T-helper 2 cell treated with Interferon-gamma antibody and Interleukin-4, amounts not matched to agents 100 ng/mL and 5 ng/mL, for 36 hours (primary cell): ENCODE measurements around the gene ENTPD7. TPM values are rescaled to one million over a fixed set of nuclear protein-coding genes. Genes with fewer than 3 reads are reported as not detected.

Experiments
- intact Hi-C: fragments of 100-400 bp; cut with micrococcal nuclease; formaldehyde crosslinking; loops from one replicate; pipeline ENCODE4 v1.15.1; 2023
- total RNA-seq: library from RNA; stranded (reverse); gene quantifications from 2 replicates; pipeline ENCODE4 v1.2.3, GENCODE V29; 2022

The ENTPD7 gene
- total RNA-seq, 1 donor from 2014 or later = 7.9 TPM

DNA sequence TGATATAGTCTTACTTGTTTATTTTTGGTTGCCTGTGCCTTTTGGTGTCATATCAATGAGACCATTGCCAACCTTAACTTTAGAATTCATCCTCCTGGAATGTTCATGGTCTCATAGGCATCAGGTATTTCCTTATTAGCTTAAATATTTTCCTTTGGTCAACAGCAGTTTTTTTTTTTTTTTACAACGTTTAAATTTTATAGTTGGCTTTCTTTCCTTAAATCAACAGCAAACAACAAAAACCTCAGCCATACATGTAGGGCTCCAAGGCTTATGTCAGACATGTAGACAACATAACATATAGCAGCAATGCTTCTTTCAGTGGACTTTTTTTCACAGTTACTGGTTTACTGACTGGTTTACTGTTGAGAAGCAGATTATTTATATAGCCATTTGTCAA is 22.7 kb downstream of the ENTPD7 start:
- intact Hi-C loops = no loop called here

DNA sequence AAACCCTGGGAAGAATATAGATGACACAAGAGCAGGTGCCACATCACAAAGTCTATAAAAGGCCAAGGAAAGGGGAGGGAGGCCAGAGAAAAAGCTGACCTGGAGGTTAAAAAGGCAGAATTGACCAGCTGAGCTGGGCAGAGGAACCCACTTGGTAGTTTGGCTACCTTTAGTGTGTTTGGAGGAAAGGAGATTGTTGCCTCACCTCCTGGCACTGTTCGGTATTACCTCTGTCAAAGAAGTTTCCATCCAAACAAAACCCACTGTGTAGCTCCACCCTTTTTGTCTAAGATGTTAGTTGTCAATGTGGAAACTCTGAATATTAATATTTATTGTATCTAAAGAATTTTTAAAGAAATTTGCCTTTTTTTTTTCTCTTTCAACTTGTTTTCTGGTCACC is 23.4 kb downstream of the ENTPD7 start:
- intact Hi-C loops = no loop called here

DNA sequence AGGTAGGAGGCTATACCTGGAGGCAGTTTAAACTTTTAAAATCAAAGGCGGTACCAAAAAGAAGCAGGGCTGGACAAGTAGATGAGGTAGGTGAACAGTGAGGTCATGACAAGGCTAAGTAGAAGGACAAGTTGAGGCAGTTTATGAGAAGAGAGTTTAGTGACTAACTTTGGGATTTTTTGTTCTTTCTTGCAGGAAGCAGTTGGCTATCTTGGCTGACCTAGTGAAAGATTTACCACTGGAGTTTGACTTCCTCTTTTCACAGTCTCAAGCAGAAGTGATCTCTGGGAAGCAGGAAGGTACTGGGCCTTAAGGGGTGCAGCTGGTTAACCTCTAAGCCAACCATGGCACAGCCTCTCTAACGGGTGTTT is 26.3 kb downstream of the ENTPD7 start:
- intact Hi-C loops = no loop called here

DNA sequence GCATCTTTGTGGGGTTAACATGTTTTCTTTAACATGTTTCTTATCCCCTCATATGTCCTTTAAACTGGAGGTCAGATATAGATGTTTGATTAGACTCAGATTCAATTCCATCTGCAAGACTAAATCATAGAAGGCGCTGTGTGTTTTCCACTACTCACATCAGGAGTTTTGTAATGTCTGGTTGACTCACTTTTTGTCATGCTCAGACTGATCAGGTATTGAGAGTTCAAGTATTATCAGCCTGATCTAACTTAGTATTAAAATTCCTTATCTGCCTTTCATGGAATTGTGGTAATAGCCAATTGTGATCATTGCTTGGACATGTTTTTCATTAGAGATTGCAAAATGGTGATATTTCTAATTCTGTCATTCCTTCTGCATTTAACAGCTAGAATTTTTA is 30.2 kb downstream of the ENTPD7 start:
- intact Hi-C loops = no loop called here

DNA sequence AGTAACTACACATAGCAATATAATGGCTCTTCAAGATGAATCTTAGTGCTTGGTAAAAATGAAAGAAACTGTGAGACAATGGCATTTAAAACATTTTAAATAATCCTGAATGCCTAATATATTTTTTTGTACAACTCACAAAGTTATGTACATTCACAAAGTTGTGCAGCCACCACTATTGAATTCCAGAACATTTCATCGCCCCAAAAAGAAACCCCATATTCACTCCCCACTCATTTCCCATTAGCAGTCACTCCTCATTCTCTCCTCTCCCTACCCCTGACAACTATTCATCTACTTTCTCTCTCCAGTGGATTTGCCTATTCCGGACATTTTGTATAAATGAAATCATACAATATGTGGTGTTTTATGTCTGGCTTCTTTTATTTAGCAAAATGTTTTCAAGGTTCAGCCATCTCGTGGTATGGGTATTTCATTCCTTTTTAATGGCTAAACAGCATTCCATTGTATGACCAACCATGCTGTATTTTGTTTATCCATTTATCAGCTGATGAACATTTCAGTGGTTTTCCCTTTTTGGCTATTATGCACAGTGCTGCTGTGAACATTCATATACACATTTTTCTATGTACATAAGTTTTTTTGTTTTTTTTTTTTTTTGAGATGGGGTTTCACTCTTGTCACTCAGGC is 34.7 kb downstream of the ENTPD7 start:
- intact Hi-C loops = no loop called here

DNA sequence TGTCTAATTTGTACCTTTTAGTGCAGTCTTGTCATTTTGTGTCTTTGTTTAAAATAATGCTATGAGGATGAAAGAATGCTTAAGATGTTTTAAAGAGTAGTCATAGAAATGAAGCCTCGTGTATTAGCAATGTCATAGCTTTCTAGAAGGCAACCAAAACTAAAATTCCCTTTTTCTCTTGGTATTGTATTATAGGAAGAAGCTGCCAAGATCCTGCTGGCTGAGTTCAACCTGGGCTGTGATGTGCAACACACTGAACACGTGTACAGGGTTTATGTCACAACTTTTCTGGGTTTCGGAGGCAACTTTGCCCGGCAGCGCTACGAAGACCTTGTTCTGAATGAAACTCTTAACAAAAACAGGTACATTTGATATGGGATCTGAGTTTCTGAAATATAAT is 36.5 kb downstream of the ENTPD7 start:
- intact Hi-C loops = no loop called here

DNA sequence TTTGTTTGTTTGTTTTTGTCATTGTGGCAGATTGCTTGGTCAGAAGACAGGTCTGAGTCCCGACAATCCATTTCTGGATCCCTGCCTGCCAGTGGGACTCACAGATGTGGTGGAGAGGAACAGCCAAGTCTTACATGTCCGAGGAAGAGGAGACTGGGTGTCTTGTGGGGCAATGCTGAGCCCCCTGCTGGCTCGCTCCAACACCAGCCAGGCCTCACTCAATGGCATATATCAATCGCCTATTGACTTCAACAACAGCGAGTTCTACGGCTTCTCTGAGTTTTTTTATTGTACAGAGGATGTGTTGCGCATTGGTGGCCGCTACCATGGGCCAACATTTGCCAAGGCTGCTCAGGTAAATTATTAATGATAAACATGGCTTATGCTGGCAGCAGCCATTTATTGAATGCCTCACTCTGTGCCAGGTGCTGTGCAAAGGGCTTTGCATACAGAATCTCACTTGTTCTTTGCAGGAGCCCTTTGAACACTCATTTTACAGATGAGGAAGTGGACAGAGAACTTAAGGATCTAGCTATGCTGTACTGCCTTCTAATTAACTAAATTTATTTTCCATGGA is 39.3 kb downstream of the ENTPD7 start:
- intact Hi-C loops = no loop called here

DNA sequence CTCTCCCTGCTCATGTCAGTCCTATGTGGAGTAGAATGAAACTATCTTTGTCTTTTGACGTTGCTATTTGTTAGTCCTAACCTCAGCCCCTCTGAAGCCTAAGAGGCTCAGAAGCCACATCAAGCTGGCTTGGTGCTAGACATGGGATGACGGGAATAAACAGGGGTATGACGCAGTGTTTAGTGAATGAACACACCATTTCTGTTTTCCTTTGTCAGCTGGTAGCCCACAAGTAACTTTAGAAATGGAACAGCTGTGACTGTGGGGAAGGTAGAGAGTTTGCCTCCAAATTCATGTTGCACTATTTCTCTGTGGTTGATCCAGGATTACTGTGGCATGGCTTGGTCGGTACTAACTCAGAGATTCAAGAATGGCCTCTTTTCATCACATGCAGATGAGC is 41.3 kb downstream of the ENTPD7 start:
- intact Hi-C loops = no loop called here

DNA sequence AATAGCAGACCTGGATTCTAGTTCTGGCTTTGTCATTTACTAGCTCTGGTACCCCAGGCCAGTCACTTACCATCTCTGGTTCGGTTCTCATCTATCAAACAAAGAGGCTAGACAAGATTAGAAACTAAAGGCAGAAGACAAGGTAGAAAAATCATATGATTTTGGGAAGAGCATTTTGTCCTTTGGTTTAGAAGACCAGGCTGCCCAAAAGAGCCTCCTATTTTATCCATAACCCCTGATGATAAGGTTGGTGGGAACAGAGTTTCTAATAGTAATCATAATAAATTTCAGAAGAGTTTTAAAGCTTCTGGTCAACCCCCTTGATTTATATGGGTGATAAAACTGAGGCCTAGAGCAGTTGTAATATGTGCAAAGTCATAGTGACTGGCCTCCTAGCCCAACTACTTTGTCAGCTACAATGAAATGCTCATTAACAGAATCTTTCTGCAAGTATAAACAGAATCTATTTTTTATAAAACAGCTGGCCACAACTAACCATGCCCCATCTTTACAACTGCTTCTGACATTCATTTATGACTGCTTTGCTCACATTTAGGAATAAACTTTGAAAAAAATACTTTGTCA is 49.2 kb downstream of the ENTPD7 start:
- intact Hi-C loops = no loop called here

DNA sequence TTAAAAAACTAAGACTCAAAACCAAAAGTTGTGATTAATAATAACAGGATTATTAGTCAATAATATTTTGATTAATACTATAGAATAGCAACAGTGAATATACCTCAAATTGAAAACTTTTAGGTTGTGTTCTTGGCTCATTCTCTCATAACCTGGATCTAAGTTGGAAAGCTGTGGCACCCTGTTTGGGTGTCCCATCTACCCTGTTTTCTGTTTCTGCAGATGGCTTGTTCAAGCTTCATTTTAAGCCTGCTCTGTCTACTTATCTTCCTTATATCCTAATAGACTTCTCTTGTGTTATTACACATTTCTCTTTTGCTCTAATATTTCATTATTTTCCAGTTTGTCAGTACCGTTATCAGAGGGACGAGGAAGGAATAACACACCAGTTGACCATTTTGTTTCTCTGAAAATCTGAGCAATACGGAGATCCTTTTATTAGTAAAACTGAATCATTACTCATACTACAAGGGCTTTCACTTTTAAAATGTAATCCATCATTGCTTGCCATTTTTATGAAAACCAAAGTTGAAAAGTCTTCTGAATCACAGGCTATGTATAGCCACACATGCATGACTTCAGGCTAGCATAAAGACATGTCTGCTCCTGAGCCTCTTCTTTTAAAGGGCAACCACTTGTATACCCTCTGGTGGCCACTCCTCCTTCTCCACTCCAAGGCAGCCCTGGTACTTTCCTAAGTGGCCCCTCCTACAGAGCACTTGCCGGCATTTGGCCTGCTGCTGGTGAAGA is 50.3 kb downstream of the ENTPD7 start:
- intact Hi-C loops = loop anchor here (2.0 to 5.0 kb wide), 2 partner anchors 89 to 272 kb away; partner anchors contain the start of gene SLC25A28

DNA sequence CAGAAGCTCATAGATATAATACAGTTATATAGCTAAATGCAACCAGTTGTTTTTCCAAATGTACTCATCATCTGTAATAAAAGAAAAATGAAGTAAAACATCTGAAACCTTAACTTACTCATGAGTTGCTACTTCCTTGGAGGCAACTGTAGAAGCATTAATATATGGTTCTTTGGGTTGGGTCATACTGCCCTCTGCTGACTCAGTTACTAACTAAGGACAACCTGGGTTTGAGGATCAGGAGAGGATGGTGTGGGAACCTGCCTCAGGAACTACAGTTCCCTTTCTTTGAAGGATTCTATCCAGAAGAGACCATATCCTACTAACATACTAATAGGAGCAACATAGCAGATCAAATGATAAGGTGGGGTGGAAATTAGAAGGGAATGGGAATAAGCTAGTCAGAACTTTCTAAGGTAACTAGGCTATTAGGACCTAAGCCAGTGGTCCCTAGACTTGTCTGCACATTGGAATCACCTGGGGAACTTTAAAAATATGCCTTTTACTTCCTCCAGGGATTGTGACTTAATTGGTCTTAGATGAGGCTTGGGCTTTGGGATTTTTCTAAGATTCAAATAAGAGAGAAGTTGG is 51.9 kb downstream of the ENTPD7 start:
- intact Hi-C loops = loop anchor here (1.0 to 5.0 kb wide), 4 partner anchors 81 to 274 kb away; partner anchors contain the start of gene SLC25A28

DNA sequence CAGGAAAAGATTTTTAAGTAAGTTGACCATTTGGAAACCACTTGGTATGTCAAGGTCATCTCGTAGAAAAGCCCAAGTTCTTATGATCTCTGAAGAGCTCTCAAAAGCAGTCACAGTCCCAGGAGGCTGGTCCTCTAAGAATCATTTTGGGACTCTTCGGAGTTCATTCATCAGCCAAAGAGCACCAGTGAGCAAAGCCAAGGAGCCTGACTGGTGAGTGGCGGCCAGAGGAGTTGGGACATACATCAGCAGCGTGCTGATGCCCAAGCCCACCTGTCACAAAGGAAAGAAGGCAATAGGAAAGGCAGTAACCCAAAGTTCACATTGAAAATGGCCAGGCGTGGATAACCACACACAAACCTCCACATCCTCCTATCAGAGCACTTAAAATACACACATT is 55.1 kb downstream of the ENTPD7 start:
- intact Hi-C loops = loop anchor here (5.0 kb wide), 1 partner anchor 277 kb away; no protein-coding TSS in a partner anchor

DNA sequence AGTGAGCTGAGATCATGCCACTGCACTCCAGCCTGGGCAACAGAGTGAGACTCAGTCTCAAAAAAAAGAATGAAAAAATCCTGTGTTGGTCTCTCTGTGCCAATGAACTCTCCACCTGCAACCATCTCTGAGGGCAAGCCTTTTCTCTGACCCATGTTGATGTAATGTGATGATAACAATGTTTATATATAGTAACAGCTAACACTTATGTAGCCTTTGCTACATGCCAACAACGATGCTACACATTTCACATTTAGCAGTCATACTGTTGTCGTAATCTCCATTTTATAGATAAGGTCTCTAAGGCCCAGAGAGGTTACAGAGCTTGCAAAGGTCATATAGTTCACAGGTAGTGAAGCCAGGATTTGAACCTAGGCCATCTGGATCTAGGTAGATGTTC is 61.1 kb downstream of the ENTPD7 start:
- intact Hi-C loops = no loop called here

DNA sequence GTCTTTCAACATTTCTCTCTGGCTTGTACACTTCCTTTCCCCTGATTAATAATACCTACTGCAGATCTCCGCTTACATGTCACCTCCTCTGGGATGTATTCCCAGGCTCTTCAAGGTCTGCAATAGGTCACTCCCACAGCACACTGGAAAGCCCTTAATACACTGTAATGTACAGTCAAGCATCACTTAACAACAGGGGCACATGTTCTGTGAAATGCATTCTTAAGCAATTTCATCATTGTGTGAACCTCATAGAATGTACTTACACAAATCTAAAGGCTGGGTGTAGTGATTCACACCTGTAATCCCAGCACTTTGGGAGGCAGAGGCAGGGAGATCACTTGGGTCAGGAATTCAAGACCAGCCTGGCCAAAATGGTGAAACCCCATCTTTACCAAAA is 70.7 kb downstream of the ENTPD7 start:
- intact Hi-C loops = loop anchor here (5.0 kb wide), 1 partner anchor 1283 kb away; the partner anchor contains the start of gene HPS1

DNA sequence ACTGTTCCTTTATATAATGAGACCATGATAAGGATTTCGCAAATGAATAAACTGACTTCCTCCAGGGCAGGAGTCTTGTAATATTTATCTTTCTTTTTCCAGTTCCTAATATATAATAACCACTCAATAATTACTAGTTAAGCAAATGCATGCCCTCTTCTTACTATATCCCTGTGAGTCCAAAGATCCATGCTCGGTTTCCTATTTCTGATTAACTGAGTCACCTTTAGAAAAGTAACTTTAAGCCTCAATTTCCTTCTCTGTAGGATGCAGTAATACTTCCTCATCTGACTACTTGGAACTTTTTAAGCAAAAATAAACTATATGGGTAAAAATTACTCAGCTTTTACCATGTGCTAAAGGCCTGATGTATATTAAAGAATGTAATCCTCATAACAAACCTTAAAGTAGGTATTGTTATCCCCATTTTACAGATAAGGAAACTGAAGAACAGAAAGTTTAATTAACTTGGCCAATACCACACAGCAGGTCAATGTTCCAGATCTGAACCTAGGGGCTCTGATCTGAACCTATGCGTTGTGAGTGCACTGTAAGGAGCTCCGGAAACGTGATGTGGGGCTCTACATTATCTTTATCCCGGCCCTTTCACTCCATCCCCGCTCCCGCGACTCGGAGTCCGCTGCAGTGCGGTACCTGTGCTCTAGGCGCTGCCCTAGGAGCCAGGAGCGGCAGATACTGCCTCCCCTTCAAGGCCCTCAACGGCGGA is 72.2 kb downstream of the ENTPD7 start:
- intact Hi-C loops = loop anchor here (1.0 to 5.0 kb wide), 6 partner anchors 72 to 1597 kb away; partner anchors contain the start of genes DNMBP, ENTPD7, GOT1 and HPS1

DNA sequence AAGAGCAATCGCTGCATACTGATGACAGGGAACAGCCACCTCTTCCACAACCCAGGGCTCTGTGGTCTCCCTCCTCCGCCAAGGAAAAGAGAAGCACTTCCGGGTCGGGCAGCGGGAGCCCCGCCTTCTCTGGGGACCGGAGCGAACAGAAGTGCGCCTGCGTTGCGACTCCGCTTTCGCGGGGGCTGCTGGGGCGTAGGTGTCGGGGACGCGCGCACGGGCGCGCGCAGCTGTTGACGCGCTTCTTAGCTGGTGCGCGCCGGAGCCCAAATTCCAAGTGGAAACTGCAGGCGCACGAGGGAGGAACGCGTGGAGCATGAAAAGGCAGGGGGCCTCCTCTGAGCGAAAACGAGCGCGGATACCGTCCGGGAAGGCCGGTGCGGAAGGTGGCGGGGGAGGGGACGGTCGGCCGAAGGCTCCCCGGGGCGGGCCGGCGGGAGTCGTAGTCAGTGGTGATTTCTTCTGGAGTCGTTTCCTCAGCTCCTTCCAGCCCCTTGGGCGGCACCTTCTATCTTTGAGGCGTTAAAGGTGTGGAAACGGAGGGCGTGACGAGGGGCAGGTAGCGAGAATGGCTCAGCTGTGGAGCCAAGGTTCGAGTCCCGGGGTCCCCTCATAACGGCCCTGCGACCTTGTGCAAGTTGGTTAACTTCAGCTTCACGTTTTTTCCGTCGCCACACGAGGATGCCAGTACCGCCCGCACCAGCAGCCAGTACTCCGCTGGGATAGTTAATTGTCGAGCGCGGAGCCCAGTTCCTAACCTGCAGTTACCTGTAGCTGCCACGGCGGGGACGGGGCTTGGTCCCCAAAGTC is 72.9 kb downstream of the ENTPD7 start, which contains the start of the genes COX15 and CUTC:
COX15 (minus strand) TSS at position 95 of the 810 bp plus-strand sequence; CDS start at position 17, 78 bp downstream.
CUTC (plus strand) TSS at position 202 of the 810 bp plus-strand sequence; CDS start at position 317, 115 bp downstream.
- intact Hi-C loops = loop anchor here (1.0 to 5.0 kb wide), 5 partner anchors 112 to 1597 kb away; partner anchors contain the start of genes DNMBP, GOT1, HPS1 and R3HCC1L

DNA sequence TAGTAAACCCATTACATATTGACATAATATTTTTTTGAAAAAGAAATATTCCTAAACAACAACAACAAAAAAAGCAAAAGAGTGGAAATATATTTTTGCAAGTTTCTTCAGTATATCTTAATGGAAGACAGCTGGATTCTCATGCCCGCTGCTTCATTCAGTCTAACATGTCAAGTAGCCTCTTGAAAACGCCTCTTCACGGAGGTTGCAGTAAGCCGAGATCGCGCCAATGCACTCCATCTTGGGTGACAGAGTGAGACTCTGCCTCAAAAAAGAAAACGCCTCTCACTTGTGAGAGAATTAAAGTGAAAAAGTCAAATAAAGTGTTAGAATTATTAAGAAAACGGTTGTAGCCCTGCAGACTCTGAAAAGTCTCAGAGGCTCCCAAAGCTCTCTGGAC is 74.1 kb downstream of the ENTPD7 start:
- intact Hi-C loops = loop anchor here (2.0 to 5.0 kb wide), 3 partner anchors 275 to 1599 kb away; partner anchors contain the start of genes DNMBP, HPS1 and R3HCC1L

DNA sequence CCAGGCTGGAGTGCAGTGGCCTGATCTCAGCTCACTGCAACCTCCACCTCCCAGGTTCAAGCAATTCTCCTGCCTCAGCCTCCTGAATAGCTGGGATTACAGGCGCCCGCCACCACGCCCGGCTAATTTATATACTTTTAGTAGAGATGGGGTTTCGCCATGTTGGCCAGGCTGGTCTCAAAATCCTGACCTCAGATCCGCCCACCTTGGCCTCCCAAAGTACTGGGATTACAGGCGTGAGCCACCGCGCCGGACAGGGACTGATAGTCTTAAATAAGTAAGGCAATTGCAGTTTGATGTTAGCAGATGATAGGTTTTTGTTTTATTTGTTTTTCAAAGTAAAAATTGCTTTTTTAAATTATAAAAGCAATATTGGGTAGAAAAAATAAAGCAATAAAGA is 74.8 kb downstream of the ENTPD7 start:
- intact Hi-C loops = loop anchor here (5.0 kb wide), 1 partner anchor 1287 kb away; the partner anchor contains the start of gene HPS1

DNA sequence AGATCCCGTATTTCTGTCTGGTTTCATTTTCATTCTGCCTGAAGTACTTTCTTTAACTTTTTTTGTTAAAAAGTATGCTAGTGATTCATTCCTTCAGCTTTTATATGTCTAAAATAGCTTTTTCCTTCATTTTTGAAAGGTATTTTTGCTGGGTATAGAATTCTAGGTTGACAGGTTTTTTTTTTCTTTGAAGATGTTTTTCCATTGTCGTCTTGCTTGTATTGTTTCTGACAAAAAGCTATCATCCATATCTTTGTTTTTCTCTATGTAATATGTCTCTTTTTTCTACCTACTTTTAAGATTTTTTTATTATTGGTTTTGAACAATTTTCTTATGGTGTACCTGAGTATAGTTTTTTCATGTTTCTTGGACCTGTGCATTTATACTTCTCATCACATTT is 81.0 kb downstream of the ENTPD7 start:
- intact Hi-C loops = no loop called here
